DMS53 (cell line): Measurements from ENCODE around the gene GDE1.

Experiments
- DNase-seq: peaks from one replicate; lab custom pipeline; 2025; lab: John Stamatoyannopoulos, UW

The GDE1 gene

DNA sequence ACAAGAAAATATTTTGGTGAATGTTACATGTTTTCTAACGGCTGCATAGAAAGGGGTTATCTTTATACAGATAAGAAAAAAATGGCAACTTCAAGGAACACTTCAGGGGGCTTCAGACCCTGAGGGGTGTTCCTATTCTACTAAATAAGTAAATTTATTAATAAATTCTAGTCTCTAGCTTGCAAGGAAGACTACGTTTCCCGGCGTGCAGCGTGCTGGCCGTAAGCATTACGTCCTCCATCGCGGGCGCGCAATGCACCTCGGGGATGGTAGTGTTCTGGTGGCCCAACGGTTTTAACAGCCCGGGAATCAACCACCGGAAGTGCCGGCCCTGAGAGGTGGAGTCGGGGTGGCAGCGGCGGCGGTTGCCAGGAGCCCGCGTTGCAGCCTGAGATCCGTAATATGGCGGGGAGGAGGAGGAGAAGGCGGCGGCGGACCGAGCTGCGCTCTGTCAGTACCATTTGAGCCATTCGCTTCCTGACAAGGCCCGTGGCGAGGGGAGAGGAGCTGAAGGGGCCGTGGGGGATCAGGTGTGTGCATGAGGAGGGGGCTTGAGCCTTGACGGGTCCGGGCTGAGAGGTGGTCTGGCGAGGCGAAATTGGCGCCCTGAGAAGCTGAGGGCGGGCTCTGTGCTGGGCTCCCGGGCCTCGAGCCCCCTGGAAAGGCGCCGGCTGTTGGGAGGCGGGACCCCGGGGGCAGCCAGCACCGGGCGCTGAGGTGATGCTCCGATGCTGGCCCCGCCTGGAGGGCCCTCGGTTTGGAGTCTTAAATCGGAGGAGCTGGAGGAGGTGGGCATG is 1.9 kb upstream of the GDE1 start, which contains the start of gene CCP110:
Gene CCP110, plus strand, starts transcription at position 384 of the 797 bp plus-strand sequence. CDS start 3,940 bp downstream, outside the sequence.
- peak; percentile 97 for DNase-seq

DNA sequence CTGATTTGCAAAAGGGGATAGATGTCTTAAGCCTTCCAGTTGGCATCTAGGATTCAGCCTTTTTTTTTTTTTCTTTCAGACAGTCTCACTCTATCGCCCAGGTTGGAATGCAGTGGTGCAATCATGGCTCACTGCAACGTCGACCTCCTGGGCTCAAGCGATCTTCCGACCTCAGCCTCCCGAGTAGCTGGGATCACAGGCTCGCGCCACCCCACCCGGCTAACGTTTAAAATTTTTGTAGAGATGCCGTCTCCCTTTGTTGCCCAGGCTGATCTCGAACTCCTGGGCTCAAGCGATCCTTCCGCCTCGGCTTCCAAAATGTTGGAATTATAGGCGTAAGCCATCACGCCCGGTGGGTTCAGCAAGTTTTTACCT is 1.3 kb upstream of the GDE1 start:
- no peak for DNase-seq

DNA sequence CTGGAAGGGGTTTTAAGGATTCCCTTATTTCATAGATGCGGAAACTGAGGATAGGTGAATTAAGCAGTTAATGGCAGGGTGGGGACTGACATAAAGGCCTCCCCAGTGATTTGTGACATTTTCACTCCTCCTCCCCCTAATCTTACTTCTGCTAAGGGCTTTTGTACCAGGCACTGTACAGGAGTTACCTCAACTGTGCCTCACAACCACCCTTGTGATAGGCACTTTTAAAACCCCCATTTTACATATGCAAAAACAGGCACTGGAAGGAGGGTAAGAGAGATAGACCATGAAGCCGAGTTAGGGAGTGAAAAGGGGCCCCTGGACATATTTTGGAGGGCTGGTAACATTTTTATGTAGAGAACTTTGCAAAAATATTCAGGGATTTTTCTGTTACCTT is 862 bp upstream of the GDE1 start:
- no peak for DNase-seq

DNA sequence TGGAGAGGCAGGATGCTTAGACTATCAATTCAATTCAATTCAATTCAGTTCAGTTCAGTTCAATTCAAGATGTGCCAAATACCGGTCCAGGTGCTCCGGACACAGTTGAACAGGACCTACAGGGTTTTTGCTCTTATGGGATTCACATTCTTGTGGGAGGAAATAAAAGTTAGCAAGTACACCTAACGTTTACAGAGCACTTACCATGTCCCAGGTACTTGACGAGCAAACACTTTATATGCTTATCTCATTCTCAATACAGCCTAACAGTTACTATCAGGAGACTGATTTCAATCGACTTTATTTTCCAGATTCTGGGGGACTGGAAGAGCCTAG is 467 bp upstream of the GDE1 start:
- peak; percentile 69 for DNase-seq

DNA sequence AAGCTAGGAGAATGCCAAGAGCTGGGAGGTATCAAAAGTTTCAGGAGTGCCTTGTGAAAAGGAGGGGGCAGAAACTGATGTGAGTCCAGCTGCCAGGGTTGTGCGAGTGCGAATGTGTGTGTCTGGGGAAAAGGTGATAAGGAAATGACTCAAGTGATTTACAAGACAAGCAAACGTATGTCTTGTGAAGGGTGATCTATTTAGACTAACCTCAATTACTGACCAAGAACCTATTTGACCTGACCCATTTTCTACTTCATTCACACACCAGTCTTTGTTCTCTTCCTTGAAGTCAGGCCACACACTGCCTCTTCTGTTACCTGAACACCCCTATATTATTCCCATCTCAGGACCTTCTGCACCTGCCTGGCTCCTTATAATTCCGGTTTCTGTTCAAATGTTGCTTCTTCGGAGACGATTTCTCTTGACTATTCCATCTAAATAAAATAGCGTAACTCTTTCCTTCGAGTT is 1.0 kb downstream of the GDE1 start:
- peak; percentile 32 for DNase-seq

DNA sequence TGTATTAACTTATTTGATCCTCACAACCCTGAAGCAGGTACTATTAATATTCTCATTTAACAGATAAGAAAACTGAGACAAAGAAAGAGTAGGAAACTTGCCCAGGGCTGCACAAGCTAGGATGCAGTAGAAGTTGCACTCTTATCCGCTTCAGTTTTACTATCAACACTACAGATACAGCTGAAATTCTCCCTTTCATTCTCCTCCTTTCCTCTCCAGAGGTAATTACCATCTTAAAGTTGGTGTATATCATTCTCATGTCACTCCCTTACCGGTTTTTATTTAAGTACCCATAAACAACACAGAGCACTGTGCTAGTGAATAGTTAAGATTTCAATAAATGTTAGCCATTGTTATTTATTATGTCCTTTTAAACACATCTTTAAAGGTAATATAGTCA is 3.5 kb downstream of the GDE1 start:
- no peak for DNase-seq

DNA sequence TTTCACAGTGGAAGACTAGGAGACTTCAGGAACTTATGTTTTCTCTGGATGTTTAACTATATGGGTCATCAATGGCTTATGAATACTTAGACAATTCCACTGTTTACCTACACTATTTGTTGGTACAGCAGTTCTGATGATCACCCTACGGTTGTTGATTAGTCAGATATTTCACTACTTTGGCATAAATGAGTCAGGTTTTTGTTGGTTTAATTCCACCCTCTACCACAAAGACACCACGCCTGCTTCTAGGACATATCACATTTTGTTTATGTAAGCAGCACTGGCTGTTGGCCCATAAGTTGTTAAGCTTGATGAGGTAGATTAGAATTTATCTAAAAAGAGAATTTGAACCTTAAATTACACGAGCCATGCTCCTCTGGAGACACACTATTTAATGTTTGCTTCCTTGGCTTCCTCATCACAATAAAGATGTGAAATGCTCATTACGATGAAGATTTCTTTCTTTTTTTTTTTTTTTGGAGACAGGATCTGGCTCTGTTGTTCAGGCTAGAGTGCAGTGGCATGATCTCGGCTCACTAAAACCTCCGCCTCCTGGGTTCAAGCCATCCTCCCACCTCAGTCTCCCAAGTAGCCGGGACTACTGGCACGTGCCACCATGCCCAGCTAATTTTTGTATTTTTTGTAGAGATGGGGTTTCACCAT is 4.3 kb downstream of the GDE1 start:
- peak; percentile 35 for DNase-seq

DNA sequence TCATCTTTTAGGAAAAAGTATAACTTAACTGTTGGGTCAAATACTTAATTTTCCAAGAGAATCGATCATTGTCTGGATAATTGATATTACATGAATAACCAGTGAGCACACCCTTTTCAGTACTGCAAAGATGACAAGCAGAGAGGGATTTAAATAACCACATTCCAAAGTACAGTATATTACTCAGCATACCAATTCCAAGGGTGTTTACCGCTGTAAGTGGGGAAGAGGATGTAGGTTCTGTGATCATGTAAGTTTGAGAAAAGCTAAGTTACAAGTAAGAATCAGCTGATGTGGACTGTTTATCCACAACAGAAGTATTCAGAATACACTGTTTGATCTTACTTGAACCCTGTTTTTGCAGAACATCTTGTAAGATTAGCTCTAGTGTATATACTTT is 6.1 kb downstream of the GDE1 start:
- no peak for DNase-seq

DNA sequence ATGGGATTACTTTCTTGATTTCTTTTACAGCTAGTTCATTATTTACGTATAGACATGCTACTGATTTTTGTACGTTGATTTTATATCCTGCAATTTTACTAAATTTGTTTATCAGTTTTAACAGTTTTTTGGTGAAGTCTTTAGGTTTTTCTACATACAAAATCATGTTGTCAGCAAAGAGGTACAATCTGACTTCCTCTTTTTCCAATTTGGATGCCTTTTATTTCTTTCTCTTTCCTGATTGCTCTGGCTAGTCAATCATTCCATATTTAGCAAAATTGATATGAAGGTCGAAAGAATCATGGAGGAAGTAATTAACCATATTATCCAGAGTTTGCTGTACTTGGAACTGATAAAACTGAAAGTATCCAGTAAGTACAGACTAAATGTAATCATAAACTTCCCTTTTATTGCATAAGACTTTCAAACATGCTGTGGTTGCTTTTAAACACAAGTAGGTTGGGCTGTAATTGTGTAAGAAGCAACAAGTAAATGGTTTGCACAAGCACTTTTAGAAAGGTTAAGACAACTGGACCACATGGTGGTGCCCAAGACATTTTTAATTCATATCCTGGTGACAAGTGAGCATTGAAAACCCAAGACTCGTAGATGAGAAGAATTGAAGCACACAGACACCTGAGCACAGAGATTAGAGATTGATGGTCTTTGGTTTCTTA is 8.4 kb downstream of the GDE1 start:
- DNase-seq, result no peak

DNA sequence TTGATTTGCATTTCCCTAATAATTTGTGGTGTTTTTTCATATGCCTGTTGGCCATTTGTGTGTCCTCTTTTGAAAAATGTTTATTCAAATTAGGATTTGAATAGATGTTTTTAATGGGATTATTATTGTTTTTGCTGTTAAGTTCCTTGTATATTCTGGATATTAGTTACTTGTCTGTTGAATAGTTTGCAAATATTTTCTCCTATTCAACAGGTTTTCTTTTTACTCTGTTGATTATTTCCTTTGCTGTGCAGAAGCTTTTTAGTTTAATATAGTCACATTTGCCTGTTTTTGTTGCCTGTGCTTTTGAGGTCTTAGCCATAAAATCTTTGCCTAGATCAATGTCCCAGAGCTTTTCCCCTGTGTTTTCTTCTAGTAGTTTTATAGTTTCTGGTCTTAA is 9.6 kb downstream of the GDE1 start:
- DNase-seq, result no peak

DNA sequence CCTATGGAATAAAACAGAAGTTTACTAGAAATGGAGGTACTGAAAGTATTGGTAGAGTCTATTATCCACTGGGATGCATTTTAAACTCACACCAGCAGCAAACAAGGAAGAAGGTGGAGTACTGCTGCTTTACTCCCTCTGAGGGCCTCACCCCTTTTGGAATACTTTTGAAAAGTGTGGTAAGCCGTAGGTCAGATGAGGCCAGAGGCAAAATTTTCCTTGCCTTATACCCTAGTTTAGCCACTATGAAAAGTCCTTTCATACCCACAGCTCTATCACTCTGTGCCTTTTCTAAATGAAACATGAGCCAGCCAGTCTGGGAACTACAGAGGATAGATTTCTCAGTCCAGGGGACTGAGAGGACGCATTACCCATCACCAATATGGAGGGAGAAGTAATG is 14.0 kb downstream of the GDE1 start:
- no peak for DNase-seq

DNA sequence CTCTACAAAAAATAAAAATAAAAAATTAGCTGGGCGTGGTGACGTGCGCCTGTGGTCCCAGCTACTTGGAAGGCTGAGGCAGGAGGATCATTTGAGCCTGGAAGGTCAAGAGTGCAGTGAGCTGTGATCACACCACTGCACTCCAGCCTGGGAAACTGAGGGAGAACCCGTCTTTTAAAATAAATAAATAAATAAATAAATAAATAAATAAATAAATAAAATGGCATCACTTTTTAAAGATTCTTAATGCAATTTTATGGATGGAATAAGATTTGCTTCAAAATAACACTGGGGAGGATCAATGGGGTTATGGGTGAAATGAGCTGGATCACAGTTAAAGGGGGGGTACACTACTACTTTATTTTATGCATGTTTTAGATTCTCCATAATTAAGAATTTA is 14.9 kb downstream of the GDE1 start:
- no peak for DNase-seq

DNA sequence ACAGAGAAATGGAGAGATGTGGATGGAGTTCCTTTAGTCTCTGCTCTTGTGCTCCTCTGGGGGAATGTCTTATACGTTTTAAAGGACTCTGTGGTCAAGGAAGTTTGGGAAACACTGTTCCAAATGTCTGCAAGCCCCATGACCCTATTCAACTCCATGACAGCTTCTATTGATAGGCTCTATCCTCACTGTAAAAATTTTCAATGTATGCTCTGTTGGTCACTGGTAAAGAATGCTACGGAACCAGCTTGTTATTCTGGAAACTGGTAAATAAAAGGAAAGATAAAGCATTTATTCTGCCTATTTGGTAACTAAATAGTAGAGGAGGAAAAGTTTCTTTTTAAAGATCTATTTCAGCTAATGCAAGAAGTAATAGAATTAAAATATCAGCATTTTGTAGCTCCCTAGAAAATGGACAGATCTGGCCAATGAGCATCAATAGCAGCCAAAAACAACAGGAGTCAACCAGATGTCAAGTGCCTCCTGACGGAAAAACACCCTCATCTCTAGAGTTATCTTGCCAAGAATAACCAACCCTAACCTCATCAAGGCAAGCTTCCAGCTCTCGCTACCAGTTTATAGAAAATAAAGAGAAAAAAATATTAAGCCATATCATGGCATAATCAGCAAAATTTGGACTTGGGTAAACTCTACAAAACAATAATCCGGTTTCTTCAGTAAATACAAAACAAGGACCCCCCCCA is 16.1 kb downstream of the GDE1 start:
- no peak for DNase-seq

DNA sequence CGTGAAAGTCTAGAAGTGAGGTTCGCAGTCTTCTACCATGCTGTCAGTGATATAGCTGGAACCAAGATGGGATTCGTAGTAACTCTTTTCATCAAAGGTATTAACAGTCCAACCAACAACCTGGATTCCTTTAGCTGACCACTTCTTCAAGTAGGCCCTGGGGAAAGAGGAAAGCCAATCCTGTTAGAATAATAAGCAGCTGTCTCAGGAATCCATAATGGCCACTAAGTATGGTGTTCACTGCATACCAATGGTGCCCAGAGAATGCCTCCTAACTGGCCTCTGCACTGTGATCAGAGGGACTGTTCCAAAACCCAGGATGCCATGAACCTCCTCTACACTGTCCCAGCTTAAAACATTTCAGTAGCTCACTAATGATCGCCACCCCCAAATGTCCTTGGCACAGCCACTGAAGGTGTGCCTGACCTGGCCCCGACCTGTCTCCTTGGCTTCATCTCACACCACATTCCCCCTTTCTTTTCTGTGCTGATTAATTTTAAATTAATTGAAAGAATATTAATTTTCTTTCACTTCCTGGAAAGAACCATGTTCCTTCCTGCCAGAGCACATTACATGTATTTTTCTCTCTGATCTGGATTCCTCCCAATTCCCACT is 18.3 kb downstream of the GDE1 start:
- DNase-seq, result no peak

DNA sequence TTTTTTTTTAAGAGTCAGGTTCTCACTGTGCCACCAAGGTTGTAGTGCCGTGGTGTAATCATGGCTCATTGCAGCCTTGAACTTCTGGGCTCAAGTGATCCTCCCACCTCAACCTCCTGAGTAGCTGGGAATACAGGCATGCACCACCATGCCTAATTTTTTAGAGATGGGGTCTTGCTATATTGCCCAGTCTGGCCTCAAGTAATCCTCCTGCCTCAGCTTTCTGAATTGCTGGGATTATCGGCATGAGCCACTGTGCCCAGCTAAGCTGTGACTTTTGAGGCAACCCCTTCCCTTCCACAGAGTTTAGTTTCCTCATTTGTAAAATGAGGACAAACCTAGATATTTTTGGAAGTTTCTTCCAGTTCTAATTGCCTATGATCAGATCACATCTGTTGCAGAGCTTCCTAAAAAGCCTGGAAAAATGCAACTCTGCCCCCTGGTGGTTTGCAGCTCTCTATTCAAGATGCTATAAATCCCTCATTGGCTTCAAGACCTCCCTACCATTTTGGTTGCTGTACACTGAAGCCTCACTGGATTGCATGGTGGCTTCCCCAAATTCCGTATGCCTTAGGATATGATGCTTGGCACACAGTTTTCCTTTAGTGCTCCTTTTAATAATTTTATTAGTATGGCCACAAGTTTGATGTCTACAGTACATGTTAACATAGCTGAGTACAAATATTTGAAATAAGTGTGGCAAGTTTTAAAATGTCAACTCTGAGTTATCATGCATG is 19.3 kb downstream of the GDE1 start:
- DNase-seq, result peak; percentile 86

DNA sequence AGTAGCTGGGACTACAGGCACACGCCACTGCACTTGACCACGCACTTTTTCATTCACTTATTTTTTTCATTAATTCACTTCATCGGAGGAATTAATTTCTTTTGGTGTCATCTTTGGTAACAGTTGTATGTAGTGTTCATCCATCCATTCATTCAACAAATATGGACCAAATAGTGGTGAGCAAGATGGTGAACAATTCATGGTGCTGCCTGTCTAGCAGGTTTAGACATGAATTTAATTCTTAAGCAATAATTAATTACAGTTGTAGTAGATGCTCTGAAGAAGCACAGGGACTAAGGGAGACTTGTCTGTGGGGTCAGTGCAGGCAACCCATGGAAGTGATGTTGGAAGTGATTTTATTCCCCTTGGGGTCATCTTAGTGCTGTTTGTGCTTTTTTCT is 22.4 kb downstream of the GDE1 start:
- no peak for DNase-seq

DNA sequence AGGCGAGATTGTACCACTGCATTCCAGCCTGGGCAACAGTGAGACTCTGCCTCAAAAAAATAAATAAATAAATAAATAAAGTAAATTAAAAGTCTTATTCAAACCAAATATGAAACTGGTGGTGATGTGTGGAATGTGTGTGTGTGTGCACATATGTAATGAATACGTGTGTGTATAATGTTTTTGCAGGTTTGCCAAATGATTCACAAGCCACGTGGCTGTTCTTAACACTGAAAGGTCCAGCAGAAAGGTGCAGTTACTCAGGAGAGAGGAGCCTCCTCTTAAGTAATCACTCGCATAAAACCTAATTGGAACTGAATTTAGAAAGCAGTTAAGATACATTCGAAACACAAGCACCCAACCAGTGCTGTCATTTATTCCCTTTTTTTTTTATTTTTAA is 22.9 kb downstream of the GDE1 start:
- no peak for DNase-seq

DNA sequence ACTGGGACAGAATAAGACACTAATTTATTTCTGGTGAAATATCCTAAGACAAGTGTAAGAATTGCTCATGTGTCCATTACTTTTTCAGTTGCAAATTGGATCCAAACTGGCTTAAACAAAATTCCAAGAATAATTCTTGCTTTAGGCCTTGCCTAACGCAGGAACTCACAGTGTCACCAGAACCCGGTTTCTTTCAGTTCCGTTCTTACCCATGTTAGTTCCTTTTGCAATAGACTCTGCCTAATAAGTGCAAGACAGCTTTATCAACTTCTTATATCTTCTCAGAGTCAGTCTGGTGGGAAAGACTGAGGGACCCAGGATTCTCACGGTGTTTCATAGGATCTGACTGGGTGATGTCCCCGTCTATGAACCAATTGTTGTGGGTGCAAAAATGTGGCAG is 24.7 kb downstream of the GDE1 start:
- no peak for DNase-seq

DNA sequence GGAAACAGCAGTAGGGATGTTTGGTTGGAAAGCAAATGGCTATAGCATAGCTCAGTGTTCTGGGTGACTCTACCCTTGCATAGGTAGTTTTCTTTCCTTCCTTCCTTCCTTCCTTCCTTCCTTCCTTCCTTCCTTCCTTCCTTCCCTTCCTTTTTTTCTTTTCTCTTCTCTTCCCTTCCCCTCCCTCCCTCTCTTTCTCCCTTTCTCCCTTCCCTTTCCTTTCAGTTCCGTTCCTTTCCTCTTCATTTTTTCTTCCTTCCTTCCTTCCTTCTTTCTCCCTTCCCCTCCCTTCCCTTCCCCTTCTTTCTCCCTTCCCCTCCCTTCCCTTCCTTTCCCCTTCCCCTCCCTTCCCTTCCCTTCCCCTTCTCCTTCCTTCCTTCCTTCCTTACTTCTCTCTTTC is 31.3 kb downstream of the GDE1 start:
- DNase-seq, result no peak

DNA sequence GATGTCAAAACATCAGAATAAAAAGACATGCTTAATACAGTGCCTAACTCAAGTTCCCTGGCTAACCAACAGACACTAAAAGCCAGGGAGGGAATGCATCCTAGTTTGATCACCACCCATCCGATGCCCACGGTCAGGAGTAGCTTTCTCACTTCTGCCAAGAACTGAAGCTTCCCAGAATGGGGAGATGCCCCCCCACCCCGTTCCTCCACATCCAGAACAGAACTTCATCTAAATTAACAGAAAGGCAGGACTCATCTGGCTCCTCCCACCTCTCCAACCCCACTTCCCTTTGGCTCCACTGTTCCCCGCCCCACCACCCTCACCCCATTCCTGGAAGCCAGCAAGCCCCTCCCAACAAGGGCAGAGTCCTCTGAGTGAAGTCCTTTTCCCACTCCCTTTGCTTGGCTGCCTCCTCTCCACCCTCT is 33.7 kb downstream of the GDE1 start:
- DNase-seq, result no peak

DNA sequence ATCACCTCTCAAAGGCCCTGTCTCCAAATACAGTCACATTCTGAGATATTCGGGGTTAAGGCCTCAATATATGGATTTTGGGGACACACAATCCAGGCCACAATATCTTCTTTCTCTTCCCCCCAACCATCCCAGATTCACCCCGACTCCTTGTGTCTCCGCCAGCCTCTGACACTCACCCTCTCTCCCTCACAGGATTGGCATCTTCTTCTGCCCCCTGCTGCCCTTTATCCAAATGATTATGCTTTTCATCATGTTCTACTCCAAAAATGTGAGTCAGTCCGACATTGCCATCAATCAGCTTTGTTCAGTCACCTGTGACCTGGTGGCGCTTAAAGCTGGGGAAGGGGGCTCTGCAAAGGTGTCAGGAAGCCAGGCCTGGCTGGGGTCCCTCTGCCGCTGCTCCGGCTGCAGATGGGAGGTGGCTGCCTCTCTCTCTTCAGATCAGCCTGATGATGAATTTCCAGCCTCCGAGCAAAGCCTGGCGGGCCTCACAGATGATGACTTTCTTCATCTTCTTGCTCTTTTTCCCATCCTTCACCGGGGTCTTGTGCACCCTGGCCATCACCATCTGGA is 35.1 kb downstream of the GDE1 start:
- DNase-seq, result peak; percentile 8
